HL-60 (cell line): ENCODE data around the gene DACH2.

Experiments used
- DNase-seq, 2 experiments: peaks; one replicate each; pipeline ENCODE4 v3.0.0-alpha.2; 2010 to 2020; ENCODE audit warnings: low read depth in 1 of 2, low spot score in 1 of 2
- H3K27ac ChIP-seq: fragments of 250-450 bp; sonication (Bioruptor Pico); replicated peaks from 2 replicates; pipeline ENCODE4 v1.5.1; 2020; ENCODE audit warnings: mild to moderate bottlenecking, moderate library complexity
- H3K27me3 ChIP-seq: fragments of 250-450 bp; sonication (Bioruptor Pico); 2 replicates; pipeline ENCODE4 v1.5.1; 2021; ENCODE audit warnings: mild to moderate bottlenecking, moderate library complexity; ENCODE audit not compliant: insufficient read depth, poor library complexity, severe bottlenecking
- H3K4me3 ChIP-seq: replicated peaks from 2 replicates; pipeline ENCODE4 v1.5.1; 2011; ENCODE audit warnings: mild to moderate bottlenecking, control low read depth, low read length; ENCODE audit not compliant: insufficient read depth
- CTCF ChIP-seq: IDR thresholded peaks from one replicate; pipeline ENCODE4 v1.5.1; 2011; ENCODE audit warnings: low read length, control low read depth, inconsistent platforms; ENCODE audit not compliant: insufficient read depth
- GABPA ChIP-seq: IDR thresholded peaks from 2 replicates; pipeline ENCODE4 v1.6.1; 2012; ENCODE audit warnings: low read depth
- POLR2AphosphoS5 ChIP-seq: IDR thresholded peaks from 2 replicates; pipeline ENCODE4 v1.6.1; 2012; ENCODE audit warnings: low read depth
- REST ChIP-seq: IDR thresholded peaks from 2 replicates; pipeline ENCODE4 v1.6.1; 2012; ENCODE audit warnings: low read depth; ENCODE audit not compliant: insufficient replicate concordance
- SPI1 ChIP-seq: IDR thresholded peaks from 2 replicates; pipeline ENCODE4 v1.6.1; 2012; ENCODE audit warnings: low read depth, mild to moderate bottlenecking, borderline replicate concordance

DACH2 gene

GRCh38 chrX:86724277-86724676, 576.0 kb downstream of the DACH2 start:
- TF ChIP-seq POLR2AphosphoS5 (no peak), CTCF (no peak), SPI1 (no peak), GABPA (no peak), REST (no peak)
- no peak for DNase-seq
- Histone ChIP-seq H3K27me3 (no peaks in the 10 kb centered on the region), H3K27ac (no peak overlapping the region), H3K4me3 (no peak overlapping the region)

- no peak for TF ChIP-seq REST
- no peak for TF ChIP-seq CTCF
- TF ChIP-seq SPI1: no peak
- no peak for TF ChIP-seq GABPA
- TF ChIP-seq POLR2AphosphoS5: no peak
- Histone ChIP-seq H3K27ac (no peak overlapping the region), H3K4me3 (no peak overlapping the region), H3K27me3 (no peaks in the 10 kb centered on the region)
- no peak for DNase-seq
Observed at GRCh38 chrX:86747091-86747490, 598.8 kb downstream of the DACH2 start.

GRCh38 chrX:86805241-86805640, 657.0 kb downstream of the DACH2 start:
- Histone ChIP-seq H3K4me3 (no peak overlapping the region), H3K27ac (no peak overlapping the region), H3K27me3 (no peaks in the 10 kb centered on the region)
- DNase-seq: no peak
- TF ChIP-seq REST: no peak
- no peak for TF ChIP-seq CTCF
- TF ChIP-seq POLR2AphosphoS5: no peak
- no peak for TF ChIP-seq SPI1
